B cell (primary cell): ENCODE results near the gene IRX3. TPM values are rescaled to one million over a fixed set of nuclear protein-coding genes. Genes with fewer than 3 reads are reported as not detected.

Experiments
- ATAC-seq: fragments of 200-7000 bp; cut with Tn5 transposase; one replicate; pipeline ENCODE4 v1.10.0; 2021; ENCODE audit warnings: low read depth, mild to moderate bottlenecking, moderate number of reproducible peaks, moderate library complexity
- CTCF ChIA-PET: fragments of 350-600 bp; sonication (Branson Sonifier 250); formaldehyde crosslinking; loops from one replicate; lab custom pipeline; 2021; ENCODE audit warnings: antibody characterized with exemption, inconsistent platforms; lab: Charles Lee
- POLR2A ChIA-PET: fragments of 350-600 bp; sonication (Branson Sonifier 250); formaldehyde crosslinking; loops from one replicate; lab custom pipeline; 2021; ENCODE audit warnings: antibody characterized with exemption; lab: Charles Lee
- DNase-seq: peaks from one replicate; pipeline ENCODE4 v3.0.0; 2013
- H2AFZ ChIP-seq: 2 replicates; pipeline ENCODE4 v1.6.1; 2012; ENCODE audit warnings: mild to moderate bottlenecking, low read depth, low read length; ENCODE audit not compliant: insufficient read depth, poor library complexity, severe bottlenecking
- H3K27ac ChIP-seq, 2 donors: 1 replicate in 1 of 2; 2 replicates in 1 of 2; pipeline ENCODE4 v1.5.1; 2012 to 2013; ENCODE audit warnings: low read length in 2 of 2, mild to moderate bottlenecking in 2 of 2, moderate library complexity in 1 of 2
- H3K27me3 ChIP-seq, 4 experiments: fragments of 200-600 bp in 1 of 4; sonication (generic) in 1 of 4; replicated peaks in 1 of 4; 1 replicate in 2 of 4; 2 replicates in 2 of 4; pipeline versions ENCODE4 v1.6.1 to v1.7.0; 2013 to 2016; ENCODE audit warnings: low read length in 3 of 4, mild to moderate bottlenecking in 2 of 4, mixed read lengths in 1 of 4, moderate library complexity in 1 of 4; ENCODE audit not compliant: insufficient read depth in 4 of 4, control insufficient read depth in 3 of 4; ENCODE audit errors: control extremely low read depth in 1 of 4
- H3K36me3 ChIP-seq, 2 experiments: replicated peaks in 1 of 2; 1 replicate in 1 of 2; 2 replicates in 1 of 2; pipeline versions ENCODE4 v1.6.1 to v1.7.1; 2013; ENCODE audit warnings: low read length in 1 of 2; ENCODE audit not compliant: insufficient read depth in 2 of 2, control insufficient read depth in 1 of 2; ENCODE audit errors: control extremely low read depth in 1 of 2, extremely low read depth in 1 of 2
- H3K4me1 ChIP-seq, 2 donors: fragments of 200-600 bp in 1 of 2; sonication (generic) in 1 of 2; 1 replicate in 1 of 2; 2 replicates in 1 of 2; pipeline versions ENCODE4 v1.5.1 to v1.6.1; 2013 to 2017; ENCODE audit warnings: low read length in 2 of 2; ENCODE audit not compliant: control insufficient read depth in 2 of 2, insufficient read depth in 2 of 2
- H3K4me2 ChIP-seq: replicated peaks from 2 replicates; pipeline ENCODE3; 2012; ENCODE audit warnings: mild to moderate bottlenecking, low read depth, low read length; ENCODE audit not compliant: poor library complexity, severe bottlenecking
- H3K4me3 ChIP-seq, 5 experiments: fragments of 200-600 bp in 1 of 5; sonication (generic) in 1 of 5; 1 replicate in 3 of 5; 2 replicates in 2 of 5; pipeline versions ENCODE4 v1.5.1 to v1.7.0; 2011 to 2016; ENCODE audit warnings: low read length in 4 of 5, mild to moderate bottlenecking in 4 of 5, low read depth in 2 of 5, control low read depth in 1 of 5, moderate library complexity in 1 of 5; ENCODE audit not compliant: insufficient read depth in 1 of 5; ENCODE audit errors: control extremely low read depth in 1 of 5, extremely low read depth in 1 of 5
- H3K79me2 ChIP-seq: fragments of 200-600 bp; sonication (generic); one replicate; pipeline ENCODE4 v1.6.0; 2016; ENCODE audit warnings: low read length; ENCODE audit not compliant: control insufficient read depth, insufficient read depth
- H3K9ac ChIP-seq: fragments of 200-600 bp; sonication (generic); 2 replicates; pipeline ENCODE4 v1.6.1; 2017; ENCODE audit warnings: mild to moderate bottlenecking, low read length, moderate library complexity
- H3K9me3 ChIP-seq, 3 donors: one replicate each; pipeline versions ENCODE4 v1.6.1 to v1.7.1; 2013; ENCODE audit warnings: low read length in 2 of 3; ENCODE audit not compliant: control insufficient read depth in 2 of 3, insufficient read depth in 1 of 3; ENCODE audit errors: control extremely low read depth in 1 of 3
- H4K20me1 ChIP-seq: 2 replicates; pipeline ENCODE4 v1.6.0; 2012; ENCODE audit warnings: mild to moderate bottlenecking, low read length; ENCODE audit not compliant: insufficient read depth, control insufficient read depth, poor library complexity, severe bottlenecking
- H3K27ac Mint-ChIP-seq: one replicate; pipeline ENCODE4 v1.8.0; 2021; ENCODE audit warnings: mixed read lengths
- H3K27me3 Mint-ChIP-seq: one replicate; pipeline ENCODE4 v1.8.0; 2021; ENCODE audit warnings: mixed read lengths
- H3K4me1 Mint-ChIP-seq: one replicate; pipeline ENCODE4 v1.8.0; 2021; ENCODE audit warnings: mixed read lengths
- H3K4me3 Mint-ChIP-seq: one replicate; pipeline ENCODE4 v1.8.0; 2021; ENCODE audit warnings: mixed read lengths
- H3K9me3 Mint-ChIP-seq: one replicate; pipeline ENCODE4 v1.8.0; 2022; ENCODE audit warnings: mixed read lengths; ENCODE audit not compliant: insufficient read depth
- EZH2 ChIP-seq: IDR thresholded peaks from 2 replicates; pipeline ENCODE4 v1.6.1; 2012; ENCODE audit warnings: borderline replicate concordance, low read depth, mild to moderate bottlenecking, moderate library complexity, low read length; ENCODE audit not compliant: insufficient read depth, poor library complexity, severe bottlenecking
- WGBS: methylation state at CpG from one replicate; pipeline ENCODE4 v1.1.5; 2013; ENCODE audit warnings: missing lambda C conversion rate; ENCODE audit not compliant: insufficient coverage; 5-methylcytosine and 5-hydroxymethylcytosine counted together
- intact Hi-C: fragments of 100-400 bp; cut with micrococcal nuclease; formaldehyde crosslinking; loops from one replicate; pipeline ENCODE4 v1.10.0; 2022
- polyA plus RNA-seq: library from polyadenylated mRNA; depleted of rRNA; stranded (reverse); fragments of >200 nt; gene quantifications from 2 replicates; pipeline ENCODE4 v1.2.3, GENCODE V29; 2012
- total RNA-seq, 2 donors: library from RNA; stranded (reverse); fragments of 120-200 nt in 1 of 2; gene quantifications; 1 replicate in 1 of 2; 2 replicates in 1 of 2; pipeline versions ENCODE4 v1.2.3 to v1.2.4, GENCODE V29; 2013 to 2022
- TF ChIP-seq, protein P1 (sequence below): fragments of 200-600 bp; IDR thresholded peaks from one replicate; pipeline ENCODE4 v1.8.0; 2022; ENCODE audit warnings: antibody characterized with exemption, mild to moderate bottlenecking

The IRX3 gene
- total and polyA plus RNA-seq, 2 donors (not counting 1 experiment from before 2014, with no cell fraction given): not detected

DNA sequence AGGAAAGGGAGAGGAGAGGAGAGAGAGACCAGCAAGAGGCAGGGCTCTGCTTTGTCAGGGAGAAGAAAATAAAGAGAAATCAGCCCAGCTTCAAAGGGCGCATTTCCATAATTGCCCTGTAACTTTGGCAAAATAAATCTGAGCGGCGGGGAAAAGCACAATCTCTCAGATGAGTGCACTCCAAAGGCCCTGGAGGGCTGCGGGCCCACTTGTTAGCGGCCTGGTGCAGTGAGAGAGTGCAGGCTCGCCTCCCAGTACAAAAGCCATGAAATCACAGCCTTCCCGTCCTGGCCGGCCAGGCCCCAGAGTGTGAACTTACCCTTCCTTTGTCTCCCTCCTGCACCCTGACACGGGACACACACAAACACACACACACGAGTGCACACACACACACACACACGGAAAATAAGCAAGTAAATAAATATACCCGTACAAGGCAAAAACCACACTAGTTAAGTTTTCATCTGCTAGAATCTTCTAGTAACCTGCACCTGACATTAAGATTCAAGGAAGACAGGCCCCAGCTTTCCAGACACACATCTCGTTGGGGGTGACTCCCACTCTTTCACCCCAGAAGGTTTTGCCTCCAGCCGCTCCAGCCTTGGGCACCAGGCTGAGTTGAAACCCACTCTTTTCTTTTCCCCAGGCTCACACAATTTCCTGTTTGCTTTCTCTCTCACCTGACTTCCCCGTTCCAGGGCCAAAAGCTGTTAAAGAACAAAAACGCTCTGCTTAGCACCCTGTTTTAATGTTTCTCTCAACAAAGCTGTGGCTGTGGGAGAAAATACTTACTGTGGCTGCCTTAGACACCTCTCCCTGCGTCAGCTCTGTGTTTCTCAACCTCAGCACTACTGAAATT lies 8.5 kb downstream of the IRX3 start:
- H4K20me1 ChIP-seq: no peaks in the 10 kb centered on the region
- no peak overlapping the region for H3K4me3 ChIP-seq
- no peak for TF ChIP-seq EZH2
- TF ChIP-seq, protein P1, sequence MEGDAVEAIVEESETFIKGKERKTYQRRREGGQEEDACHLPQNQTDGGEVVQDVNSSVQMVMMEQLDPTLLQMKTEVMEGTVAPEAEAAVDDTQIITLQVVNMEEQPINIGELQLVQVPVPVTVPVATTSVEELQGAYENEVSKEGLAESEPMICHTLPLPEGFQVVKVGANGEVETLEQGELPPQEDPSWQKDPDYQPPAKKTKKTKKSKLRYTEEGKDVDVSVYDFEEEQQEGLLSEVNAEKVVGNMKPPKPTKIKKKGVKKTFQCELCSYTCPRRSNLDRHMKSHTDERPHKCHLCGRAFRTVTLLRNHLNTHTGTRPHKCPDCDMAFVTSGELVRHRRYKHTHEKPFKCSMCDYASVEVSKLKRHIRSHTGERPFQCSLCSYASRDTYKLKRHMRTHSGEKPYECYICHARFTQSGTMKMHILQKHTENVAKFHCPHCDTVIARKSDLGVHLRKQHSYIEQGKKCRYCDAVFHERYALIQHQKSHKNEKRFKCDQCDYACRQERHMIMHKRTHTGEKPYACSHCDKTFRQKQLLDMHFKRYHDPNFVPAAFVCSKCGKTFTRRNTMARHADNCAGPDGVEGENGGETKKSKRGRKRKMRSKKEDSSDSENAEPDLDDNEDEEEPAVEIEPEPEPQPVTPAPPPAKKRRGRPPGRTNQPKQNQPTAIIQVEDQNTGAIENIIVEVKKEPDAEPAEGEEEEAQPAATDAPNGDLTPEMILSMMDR: no peak
- no peak overlapping the region for H3K9ac ChIP-seq
- CTCF ChIA-PET: no interaction called here
- H3K4me1 ChIP-seq: no peaks in the 10 kb centered on the region
- DNase-seq (no peak), ATAC-seq (no peak)
- POLR2A ChIA-PET: no interaction called here
- Mint-ChIP-seq H3K9me3 (no peaks in the 10 kb centered on the region), H3K27me3 (peaks cover 44% of the 10 kb centered on the region), H3K27ac (no peak overlapping the region), H3K4me1 (peaks cover 4% of the 10 kb centered on the region), H3K4me3 (no peak overlapping the region)
- no peak overlapping the region for H2AFZ ChIP-seq
- no peaks in the 10 kb centered on the region for H3K36me3 ChIP-seq
- 68% methylated on average over 14 of the region's 17 CpGs for WGBS
- no peaks in the 10 kb centered on the region for H3K79me2 ChIP-seq
- H3K27ac ChIP-seq: no peak overlapping the region
- H3K27me3 ChIP-seq: peaks cover 0 to 42% (median 11%) of the 10 kb centered on the region in 4 experiments
- no peak overlapping the region for H3K4me2 ChIP-seq
- intact Hi-C loops: no loop called here
- no peaks in the 10 kb centered on the region for H3K9me3 ChIP-seq

DNA sequence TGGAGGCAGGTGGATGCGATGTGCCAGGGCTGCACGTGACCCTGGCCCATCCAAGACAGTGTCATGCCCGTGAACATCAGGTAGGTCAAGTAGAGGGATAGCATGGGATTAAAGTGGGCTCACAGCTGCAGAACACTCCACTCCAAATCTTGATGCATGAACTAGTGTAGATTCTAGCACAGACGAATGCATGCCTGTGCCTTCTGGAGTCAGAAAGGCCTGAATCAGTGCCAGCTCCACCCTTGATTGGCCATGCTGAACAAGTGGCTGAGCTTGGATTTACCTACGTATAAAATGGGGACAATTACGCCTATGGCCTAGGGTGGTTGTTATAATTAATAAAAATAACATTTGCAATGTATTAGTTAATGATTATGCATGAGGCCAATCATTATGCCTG lies 10.6 kb downstream of the IRX3 start:
- no peak for ATAC-seq
- H3K9ac ChIP-seq: no peak overlapping the region
- DNase-seq: no peak
- no peaks in the 10 kb centered on the region for H4K20me1 ChIP-seq
- no peak overlapping the region for H3K27ac Mint-ChIP-seq
- no peaks in the 10 kb centered on the region for H3K79me2 ChIP-seq
- peaks cover 29% of the 10 kb centered on the region for H3K27me3 Mint-ChIP-seq
- 72% methylated on average over 4 of the region's 6 CpGs for WGBS
- H3K9me3 ChIP-seq: no peaks in the 10 kb centered on the region
- H3K4me1 ChIP-seq: no peaks in the 10 kb centered on the region
- H3K36me3 ChIP-seq: no peaks in the 10 kb centered on the region
- H3K27ac ChIP-seq: no peak overlapping the region
- H3K9me3 Mint-ChIP-seq: no peaks in the 10 kb centered on the region
- H3K4me1 Mint-ChIP-seq: no peaks in the 10 kb centered on the region
- peaks cover 0 to 22% (median 6%) of the 10 kb centered on the region in 4 experiments for H3K27me3 ChIP-seq
- intact Hi-C loops: no loop called here
- ChIA-PET POLR2A (no interaction called here), CTCF (no interaction called here)
- no peak overlapping the region for H2AFZ ChIP-seq
- no peak overlapping the region for H3K4me3 ChIP-seq
- no peak overlapping the region for H3K4me3 Mint-ChIP-seq
- H3K4me2 ChIP-seq: no peak overlapping the region
- TF ChIP-seq, protein P1: no peak
- TF ChIP-seq EZH2: no peak
